Colonic mucosa (tissue), 4 donors: ENCODE data around the gene CHTF18. TPM values are rescaled to one million over a fixed set of nuclear protein-coding genes. Genes with fewer than 3 reads are reported as not detected.

Experiments
- DNase-seq: peaks from one replicate; pipeline ENCODE4 v3.0.0-alpha.2; 2020
- H3K27ac ChIP-seq: fragments of 200-600 bp; one replicate; pipeline ENCODE4 v1.8.0; 2021
- H3K27me3 ChIP-seq: fragments of 200-600 bp; one replicate; pipeline ENCODE4 v1.8.0; 2021
- H3K36me3 ChIP-seq: fragments of 200-600 bp; one replicate; pipeline ENCODE4 v1.8.0; 2021
- H3K4me1 ChIP-seq: fragments of 200-600 bp; one replicate; pipeline ENCODE4 v1.8.0; 2021; ENCODE audit warnings: mild to moderate bottlenecking
- H3K4me3 ChIP-seq: fragments of 200-600 bp; one replicate; pipeline ENCODE4 v1.8.0; 2021
- H3K9ac ChIP-seq, 2 donors: one replicate each; pipeline ENCODE4 v1.7.0; 2013; ENCODE audit warnings: control low read depth in 2 of 2, low read depth in 2 of 2, low read length in 2 of 2
- H3K9me3 ChIP-seq: fragments of 200-600 bp; one replicate; pipeline ENCODE4 v1.8.0; 2021
- intact Hi-C: fragments of 100-400 bp; cut with DNase I; formaldehyde crosslinking; loops from one replicate; pipeline ENCODE4 v1.14.1; 2022
- total RNA-seq, 2 donors: library from RNA; stranded (reverse); fragmentation: NEBNext Ultra II Directional in 1 of 2; extraction: Animal tissue kit (Norgen Biotek cat#: 25700) in 1 of 2; gene quantifications; one replicate each; pipeline ENCODE4 v1.2.1, GENCODE V29; 2021
- TF ChIP-seq, protein P1 (sequence below): fragments of 200-600 bp; IDR thresholded peaks from one replicate; pipeline ENCODE4 v1.8.0; 2022; ENCODE audit warnings: antibody characterized with exemption, mild to moderate bottlenecking
- donor health status: healthy.
- donor health status: DM: no; HTN: no; CAD: no.
- donor health status: DM: no; HTN: no; CAD: no.

CHTF18 gene
- total RNA-seq, 2 donors from 2014 or later = 16.5 to 111 TPM

DNA sequence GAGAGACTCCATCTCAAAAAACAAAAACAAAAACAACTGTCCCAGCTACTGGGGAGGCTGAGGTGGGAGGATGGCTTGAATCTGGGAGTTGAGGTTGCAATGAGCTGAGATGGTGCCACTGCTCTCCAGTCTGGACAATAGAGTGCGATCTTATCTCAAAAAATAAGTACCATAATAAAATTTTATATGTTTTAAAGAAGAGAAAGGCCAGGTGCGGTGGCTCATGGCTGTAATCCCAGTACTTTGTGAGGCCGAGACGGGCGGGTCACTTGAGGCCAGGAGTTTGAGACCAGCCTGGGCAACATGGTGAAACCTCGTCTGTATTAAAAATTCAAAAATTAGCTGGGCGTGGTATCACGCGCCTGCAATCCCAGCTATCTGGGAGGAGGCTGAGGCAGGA is 11.6 kb upstream of the CHTF18 start:
- no peaks in the 10 kb centered on the region for H3K9me3 ChIP-seq
- intact Hi-C loops = no loop called here
- TF ChIP-seq, protein P1, sequence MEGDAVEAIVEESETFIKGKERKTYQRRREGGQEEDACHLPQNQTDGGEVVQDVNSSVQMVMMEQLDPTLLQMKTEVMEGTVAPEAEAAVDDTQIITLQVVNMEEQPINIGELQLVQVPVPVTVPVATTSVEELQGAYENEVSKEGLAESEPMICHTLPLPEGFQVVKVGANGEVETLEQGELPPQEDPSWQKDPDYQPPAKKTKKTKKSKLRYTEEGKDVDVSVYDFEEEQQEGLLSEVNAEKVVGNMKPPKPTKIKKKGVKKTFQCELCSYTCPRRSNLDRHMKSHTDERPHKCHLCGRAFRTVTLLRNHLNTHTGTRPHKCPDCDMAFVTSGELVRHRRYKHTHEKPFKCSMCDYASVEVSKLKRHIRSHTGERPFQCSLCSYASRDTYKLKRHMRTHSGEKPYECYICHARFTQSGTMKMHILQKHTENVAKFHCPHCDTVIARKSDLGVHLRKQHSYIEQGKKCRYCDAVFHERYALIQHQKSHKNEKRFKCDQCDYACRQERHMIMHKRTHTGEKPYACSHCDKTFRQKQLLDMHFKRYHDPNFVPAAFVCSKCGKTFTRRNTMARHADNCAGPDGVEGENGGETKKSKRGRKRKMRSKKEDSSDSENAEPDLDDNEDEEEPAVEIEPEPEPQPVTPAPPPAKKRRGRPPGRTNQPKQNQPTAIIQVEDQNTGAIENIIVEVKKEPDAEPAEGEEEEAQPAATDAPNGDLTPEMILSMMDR = no peak
- no peak overlapping the region for H3K9ac ChIP-seq
- H3K36me3 ChIP-seq = no peaks in the 10 kb centered on the region
- H3K27ac ChIP-seq = no peak overlapping the region
- H3K4me3 ChIP-seq = no peak overlapping the region
- peaks cover 7% of the 10 kb centered on the region for H3K27me3 ChIP-seq
- H3K4me1 ChIP-seq = no peaks in the 10 kb centered on the region
- no peak for DNase-seq

DNA sequence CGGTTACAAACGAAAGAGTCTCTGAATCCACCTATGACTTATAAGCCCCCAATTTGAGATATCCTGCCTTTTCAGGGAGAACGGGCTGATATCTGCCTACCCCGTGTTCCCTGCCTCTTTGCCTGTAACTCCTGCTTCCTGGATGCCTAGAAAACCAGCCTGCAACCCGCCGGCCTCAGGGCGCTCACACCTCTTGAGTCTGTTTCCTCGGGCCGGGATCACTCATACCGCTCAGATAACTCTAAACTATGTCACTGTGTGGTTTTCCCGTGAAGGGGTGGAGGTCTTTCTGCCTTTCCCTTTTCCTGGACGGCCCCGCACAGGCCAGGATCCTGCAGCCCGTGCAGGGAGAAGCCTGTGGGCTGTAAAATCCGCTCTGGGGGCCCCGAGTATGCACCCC is 10.6 kb upstream of the CHTF18 start:
- no peak for DNase-seq
- intact Hi-C loops = no loop called here
- TF ChIP-seq, protein P1 = no peak
- H3K27me3 ChIP-seq = peaks cover 17% of the 10 kb centered on the region
- H3K36me3 ChIP-seq = no peaks in the 10 kb centered on the region
- no peak overlapping the region for H3K4me3 ChIP-seq
- no peak overlapping the region for H3K9ac ChIP-seq
- H3K4me1 ChIP-seq = no peaks in the 10 kb centered on the region
- H3K9me3 ChIP-seq = no peaks in the 10 kb centered on the region
- H3K27ac ChIP-seq = no peak overlapping the region

DNA sequence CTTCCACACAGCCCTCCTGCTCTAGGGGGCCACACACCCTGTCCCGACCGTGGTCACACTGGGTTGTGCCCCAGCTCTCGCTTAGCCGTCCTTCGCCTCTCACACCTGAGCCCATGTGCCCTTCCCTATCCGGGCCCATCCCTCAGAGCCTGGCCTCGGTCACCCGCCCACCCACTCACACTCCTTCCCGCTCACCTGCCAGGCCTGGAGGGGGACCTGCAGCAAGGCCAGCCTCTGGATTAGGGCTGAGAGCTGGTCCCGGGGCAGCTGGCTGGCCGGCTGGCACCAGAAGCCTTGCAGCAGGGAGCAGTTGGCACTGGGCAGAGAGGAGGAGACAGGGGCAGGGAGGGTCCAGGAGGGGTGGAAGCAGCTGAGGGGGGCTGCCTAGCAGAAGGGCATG is 10.0 kb upstream of the CHTF18 start:
- Histone ChIP-seq H3K9ac (no peak overlapping the region), H3K4me1 (no peaks in the 10 kb centered on the region), H3K27ac (no peak overlapping the region), H3K36me3 (no peaks in the 10 kb centered on the region), H3K27me3 (peaks cover 22% of the 10 kb centered on the region), H3K9me3 (no peaks in the 10 kb centered on the region), H3K4me3 (no peak overlapping the region)
- TF ChIP-seq, protein P1 = no peak
- DNase-seq = no peak
- intact Hi-C loops = no loop called here

DNA sequence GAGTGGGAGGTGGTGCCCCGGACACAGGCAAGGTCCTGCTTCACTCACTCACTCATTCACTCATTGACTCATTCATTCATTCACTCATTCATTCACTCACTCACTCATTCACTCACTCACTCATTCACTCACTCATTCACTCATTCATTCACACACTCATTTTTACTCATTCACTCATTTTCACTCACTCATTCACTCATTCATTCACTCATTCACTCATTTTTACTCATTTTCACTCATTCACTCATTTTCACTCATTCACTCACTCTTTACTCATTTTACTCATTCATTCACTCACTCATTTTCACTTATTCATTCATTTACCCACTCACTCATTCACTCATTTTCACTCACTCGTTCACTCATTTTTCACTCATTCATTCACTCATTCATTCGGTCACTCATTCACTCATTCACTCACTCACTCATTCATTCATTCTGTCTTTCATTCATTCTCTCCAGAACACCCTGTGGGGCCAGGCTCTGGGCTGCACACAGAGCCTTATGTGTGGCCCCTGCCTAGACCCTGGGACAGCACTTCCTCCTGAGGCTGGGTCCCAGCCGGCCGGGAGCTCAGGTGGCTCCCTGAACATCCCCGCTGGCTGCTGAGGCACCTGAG is 9.4 kb upstream of the CHTF18 start:
- Histone ChIP-seq H3K27ac (no peak overlapping the region), H3K36me3 (no peaks in the 10 kb centered on the region), H3K9me3 (no peaks in the 10 kb centered on the region), H3K27me3 (peaks cover 22% of the 10 kb centered on the region), H3K4me1 (no peaks in the 10 kb centered on the region), H3K9ac (no peak overlapping the region), H3K4me3 (no peak overlapping the region)
- TF ChIP-seq, protein P1 = no peak
- intact Hi-C loops = no loop called here
- no peak for DNase-seq

DNA sequence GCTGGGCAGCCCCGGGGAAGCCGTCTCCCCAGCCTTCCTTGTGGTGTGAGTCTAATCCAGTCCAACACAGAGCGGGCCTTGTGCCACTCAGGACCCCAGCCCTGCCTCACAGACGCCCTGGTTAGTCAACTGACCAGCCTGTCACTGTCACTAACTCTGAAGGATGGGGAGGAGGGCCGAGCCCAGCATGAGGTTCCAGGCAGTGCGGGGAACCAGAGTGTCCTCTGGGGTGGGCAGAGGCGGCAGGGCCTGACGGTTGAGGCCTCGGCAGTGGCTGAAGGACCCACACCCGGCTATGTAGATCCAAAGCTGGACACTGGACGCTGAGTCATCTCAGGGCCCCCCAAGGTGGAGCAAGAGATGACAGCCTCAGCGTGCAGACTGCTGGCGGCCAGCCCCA is 8.9 kb upstream of the CHTF18 start:
- no peak overlapping the region for H3K9ac ChIP-seq
- H3K9me3 ChIP-seq = no peaks in the 10 kb centered on the region
- TF ChIP-seq, protein P1 = no peak
- DNase-seq = no peak
- intact Hi-C loops = no loop called here
- H3K4me1 ChIP-seq = no peaks in the 10 kb centered on the region
- H3K27ac ChIP-seq = no peak overlapping the region
- no peaks in the 10 kb centered on the region for H3K36me3 ChIP-seq
- H3K27me3 ChIP-seq = peaks cover 22% of the 10 kb centered on the region
- no peak overlapping the region for H3K4me3 ChIP-seq
